ENCODE data around the gene JAK3. TPM values are rescaled to one million over a fixed set of nuclear protein-coding genes. Genes with fewer than 3 reads are reported as not detected.

The JAK3 gene
- total RNA-seq, 2 experiments from 2014 or later, result 174 to 180 TPM

Other genes starting within 250 kb of the JAK3 start
- under 1 TPM; 0.02 to 0.04 TPM for gene UNC13A, start 159.6 kb downstream of the JAK3 start, total RNA-seq
- 10 to 100 TPM; 57.6 to 79.3 TPM for gene MAP1S, start 128.5 kb downstream of the JAK3 start, total RNA-seq
- 10 to 100 TPM; 50.5 to 51.8 TPM for gene FCHO1, start 96.5 kb downstream of the JAK3 start, total RNA-seq
- under 1 TPM; 0.75 to 0.95 TPM for gene B3GNT3, start 52.8 kb downstream of the JAK3 start, total RNA-seq
- 1 to 10 TPM; 6.9 to 9.7 TPM for gene INSL3, start 26.5 kb downstream of the JAK3 start, total RNA-seq
- gene RPL18A, start 11.9 kb upstream of the JAK3 start, total RNA-seq, result 1,000 to 10,000 TPM; 3,109 to 3,329 TPM
- 1 to 10 TPM; 1.0 to 1.3 TPM for gene SLC5A5, start 24.0 kb upstream of the JAK3 start, total RNA-seq
- 100 to 1,000 TPM in 1 of 2 experiments, 10 to 100 TPM in 1; 99.3 to 131 TPM for gene CCDC124, start 85.0 kb upstream of the JAK3 start, total RNA-seq
- under 1 TPM in 1 of 2 experiments, not detected in 1; 0.05 TPM for gene KCNN1, start 119.1 kb upstream of the JAK3 start, total RNA-seq
- 10 to 100 TPM; 13.5 to 21.7 TPM for gene ARRDC2, start 160.2 kb upstream of the JAK3 start, total RNA-seq
- gene IL12RB1, start 239.0 kb upstream of the JAK3 start, total RNA-seq, result 10 to 100 TPM; 17.2 to 20.0 TPM
- 10 to 100 TPM; 17.4 to 20.1 TPM for gene MAST3, start 249.8 kb upstream of the JAK3 start, total RNA-seq

Data from activated CD4-positive, alpha-beta T cell treated with anti-CD3 and anti-CD28 coated beads for 36 hours (primary cell).